Hepatocyte (in vitro differentiated cells): ENCODE measurements around the gene ATP6V0D1. TPM values are rescaled to one million over a fixed set of nuclear protein-coding genes. Genes with fewer than 3 reads are reported as not detected.

Source experiments
- DNase-seq: peaks from one replicate; pipeline ENCODE4 v3.0.0-alpha.2; 2016; ENCODE audit warnings: low spot score
- H2AFZ ChIP-seq: fragments of 200-600 bp; sonication (generic); 2 replicates; pipeline ENCODE4 v1.6.0; 2016; ENCODE audit warnings: antibody characterized with exemption, mild to moderate bottlenecking
- H3K27ac ChIP-seq: fragments of 200-600 bp; sonication (generic); 2 replicates; pipeline ENCODE4 v1.5.1; 2016; ENCODE audit warnings: mild to moderate bottlenecking
- H3K27me3 ChIP-seq: fragments of 200-600 bp; sonication (generic); 2 replicates; pipeline ENCODE4 v1.6.1; 2016
- H3K36me3 ChIP-seq: fragments of 200-600 bp; sonication (generic); replicated peaks from 2 replicates; pipeline ENCODE4 v1.5.1; 2016; ENCODE audit warnings: low read depth; ENCODE audit not compliant: insufficient read depth
- H3K4me1 ChIP-seq: fragments of 200-600 bp; sonication (generic); 2 replicates; pipeline ENCODE4 v1.5.1; 2016; ENCODE audit warnings: mild to moderate bottlenecking, moderate library complexity; ENCODE audit not compliant: insufficient read depth
- H3K4me2 ChIP-seq: fragments of 200-600 bp; sonication (generic); 2 replicates; pipeline ENCODE4 v1.6.0; 2016
- H3K4me3 ChIP-seq: fragments of 200-600 bp; sonication (generic); 2 replicates; pipeline ENCODE4 v1.5.1; 2016; ENCODE audit warnings: mild to moderate bottlenecking
- H3K79me2 ChIP-seq: fragments of 200-600 bp; sonication (generic); 2 replicates; pipeline ENCODE4 v1.6.0; 2017; ENCODE audit warnings: mild to moderate bottlenecking
- H3K9me2 ChIP-seq: fragments of 200-600 bp; sonication (generic); replicated peaks from 2 replicates; pipeline ENCODE4 v1.6.0; 2017; ENCODE audit warnings: mild to moderate bottlenecking; ENCODE audit not compliant: insufficient read depth
- H3K9me3 ChIP-seq: fragments of 200-600 bp; sonication (generic); 2 replicates; pipeline ENCODE4 v1.5.1; 2016; ENCODE audit warnings: low read depth, mild to moderate bottlenecking
- H4K20me1 ChIP-seq: fragments of 200-600 bp; sonication (generic); 2 replicates; pipeline ENCODE4 v1.6.0; 2016; ENCODE audit warnings: mild to moderate bottlenecking; ENCODE audit not compliant: insufficient read depth, poor library complexity, severe bottlenecking
- CTCF ChIP-seq: fragments of 200-600 bp; sonication (generic); IDR thresholded peaks from 2 replicates; pipeline ENCODE4 v1.5.1; 2016; ENCODE audit warnings: antibody characterized with exemption, mild to moderate bottlenecking; ENCODE audit not compliant: poor library complexity
- EZH2 ChIP-seq: fragments of 200-600 bp; sonication (generic); IDR thresholded peaks from 2 replicates; pipeline ENCODE4 v1.6.1; 2016; ENCODE audit warnings: antibody characterized with exemption, mild to moderate bottlenecking, borderline replicate concordance
- EZH2phosphoT487 ChIP-seq: fragments of 200-600 bp; sonication (generic); IDR thresholded peaks from one replicate; pipeline ENCODE4 v1.6.1; 2018; ENCODE audit warnings: antibody characterized with exemption, mild to moderate bottlenecking, low read depth, moderate library complexity; ENCODE audit not compliant: unreplicated experiment, severe bottlenecking
- WGBS: methylation state at CpG from one replicate; pipeline ENCODE4 v1.1.6; 2016; ENCODE audit warnings: low lambda C conversion rate; ENCODE audit errors: missing lambda C conversion rate; 5-methylcytosine and 5-hydroxymethylcytosine counted together
- polyA plus RNA-seq: library from polyadenylated mRNA; unstranded; fragments of >200 nt; fragmentation: Nextera tagmentation; extraction: Ambion mirVana; gene quantifications from 2 replicates; pipeline ENCODE4 v1.2.1, GENCODE V29; 2016
- total RNA-seq: library from RNA; depleted of rRNA; stranded (reverse); fragments of >200 nt; gene quantifications from 2 replicates; pipeline ENCODE4 v1.2.3, GENCODE V29; 2014

Gene ATP6V0D1
- total and polyA plus RNA-seq, 2 experiments from 2014 or later, result 157 to 223 TPM

- H3K4me1 ChIP-seq, result no peaks in the 10 kb centered on the region
- no peaks in the 10 kb centered on the region for H3K9me2 ChIP-seq
- no peak overlapping the region for H3K4me3 ChIP-seq
- no peak overlapping the region for H3K27ac ChIP-seq
- H3K79me2 ChIP-seq, result no peaks in the 10 kb centered on the region
- no peak overlapping the region for H2AFZ ChIP-seq
- no peaks in the 10 kb centered on the region for H4K20me1 ChIP-seq
- no peak for TF ChIP-seq CTCF
- no peak for TF ChIP-seq EZH2phosphoT487
- no peaks in the 10 kb centered on the region for H3K9me3 ChIP-seq
- WGBS, result 86% methylated on average over 9 of the region's 9 CpGs
- DNase-seq, result no peak
- H3K4me2 ChIP-seq, result no peak overlapping the region
- H3K36me3 ChIP-seq, result no peaks in the 10 kb centered on the region
- H3K27me3 ChIP-seq, result no peaks in the 10 kb centered on the region
These were observed 23.4 kb upstream of the ATP6V0D1 start for GRCh38 chr16:67504031-67505021.

- H3K36me3 ChIP-seq, result no peaks in the 10 kb centered on the region
- DNase-seq, result no peak
- H3K9me3 ChIP-seq, result no peaks in the 10 kb centered on the region
- 83% methylated on average over 4 of the region's 4 CpGs for WGBS
- H3K9me2 ChIP-seq, result no peaks in the 10 kb centered on the region
- H3K27me3 ChIP-seq, result no peaks in the 10 kb centered on the region
- H3K79me2 ChIP-seq, result no peaks in the 10 kb centered on the region
- H3K4me2 ChIP-seq, result no peak overlapping the region
- H3K4me3 ChIP-seq, result no peak overlapping the region
- TF ChIP-seq CTCF (no peak), EZH2phosphoT487 (no peak), EZH2 (no peak)
- no peaks in the 10 kb centered on the region for H3K4me1 ChIP-seq
- no peak overlapping the region for H2AFZ ChIP-seq
- no peak overlapping the region for H3K27ac ChIP-seq
- no peaks in the 10 kb centered on the region for H4K20me1 ChIP-seq
These were observed 18.1 kb upstream of the ATP6V0D1 start for GRCh38 chr16:67499106-67499505.

GRCh38 chr16:67490335-67491096, 9.6 kb upstream of the ATP6V0D1 start:
- 92% methylated on average over 8 of the region's 8 CpGs for WGBS
- Histone ChIP-seq H3K4me3 (no peak overlapping the region), H3K4me1 (peaks cover 10% of the 10 kb centered on the region), H3K4me2 (no peak overlapping the region), H3K9me2 (no peaks in the 10 kb centered on the region), H3K27ac (peak overlapping the region; percentile 35), H3K36me3 (no peaks in the 10 kb centered on the region), H3K79me2 (no peaks in the 10 kb centered on the region), H2AFZ (no peak overlapping the region), H3K27me3 (no peaks in the 10 kb centered on the region), H3K9me3 (no peaks in the 10 kb centered on the region), H4K20me1 (no peaks in the 10 kb centered on the region)
- TF ChIP-seq EZH2, result no peak
- TF ChIP-seq CTCF, result no peak
- TF ChIP-seq EZH2phosphoT487, result no peak
- no peak for DNase-seq
